HG03139 (cell line): ENCODE results near the gene KIF15.

ENCODE experiments used
- ATAC-seq: cut with Tn5 transposase; IDR thresholded peaks from one replicate; pipeline ENCODE4 v1.9.1; 2021; ENCODE audit not compliant: unreplicated experiment

KIF15 gene

GRCh38 chr3:44874308-44874707 lies 112.7 kb downstream of the KIF15 start, which contains the start of gene TGM4:
Gene TGM4 (plus strand): TSS chr3:44874608. CDS start chr3:44874679, 71 bp downstream.
- no peak for ATAC-seq

- ATAC-seq, result no peak
These were observed 114.0 kb downstream of the KIF15 start for GRCh38 chr3:44875596-44875995.

DNA sequence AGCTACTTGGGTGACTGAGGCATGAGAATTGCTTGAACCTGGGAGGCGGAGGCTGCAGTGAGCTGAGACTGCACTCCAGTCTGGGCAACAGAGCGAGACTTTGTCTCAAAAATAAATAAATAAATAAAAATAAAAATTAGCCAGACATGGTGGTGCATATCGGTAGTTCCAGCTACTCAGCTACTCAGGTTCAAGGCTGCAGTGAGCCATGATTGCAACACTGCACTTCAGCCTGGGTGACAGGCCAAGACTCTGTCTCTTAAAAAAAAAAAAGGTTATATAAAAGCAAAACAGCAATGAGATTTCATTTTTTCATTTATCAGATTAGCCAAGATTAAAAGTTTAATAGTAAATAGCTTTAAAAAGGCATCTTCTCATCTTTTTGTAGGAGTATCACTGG lies 115.7 kb downstream of the KIF15 start:
- no peak for ATAC-seq

DNA sequence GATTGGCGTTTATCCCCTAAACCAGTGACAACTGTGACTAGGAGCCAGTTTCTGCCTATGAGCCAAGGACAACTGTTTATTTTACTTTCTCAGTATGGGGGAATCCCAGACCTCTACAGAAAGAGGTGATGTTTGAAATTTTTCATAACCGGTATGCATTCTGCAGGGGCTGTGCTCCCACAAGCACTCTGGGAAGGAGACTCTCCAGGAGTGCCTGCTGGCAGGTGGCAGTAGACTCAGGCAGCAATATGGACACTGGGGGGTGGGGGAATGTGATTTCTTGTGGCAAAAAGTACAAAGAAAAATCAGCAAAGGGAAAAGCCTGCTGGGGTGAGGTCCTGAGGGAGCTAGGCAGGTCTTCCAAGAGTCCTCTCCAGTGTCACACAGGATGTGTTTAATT lies 118.7 kb downstream of the KIF15 start:
- ATAC-seq, result no peak

DNA sequence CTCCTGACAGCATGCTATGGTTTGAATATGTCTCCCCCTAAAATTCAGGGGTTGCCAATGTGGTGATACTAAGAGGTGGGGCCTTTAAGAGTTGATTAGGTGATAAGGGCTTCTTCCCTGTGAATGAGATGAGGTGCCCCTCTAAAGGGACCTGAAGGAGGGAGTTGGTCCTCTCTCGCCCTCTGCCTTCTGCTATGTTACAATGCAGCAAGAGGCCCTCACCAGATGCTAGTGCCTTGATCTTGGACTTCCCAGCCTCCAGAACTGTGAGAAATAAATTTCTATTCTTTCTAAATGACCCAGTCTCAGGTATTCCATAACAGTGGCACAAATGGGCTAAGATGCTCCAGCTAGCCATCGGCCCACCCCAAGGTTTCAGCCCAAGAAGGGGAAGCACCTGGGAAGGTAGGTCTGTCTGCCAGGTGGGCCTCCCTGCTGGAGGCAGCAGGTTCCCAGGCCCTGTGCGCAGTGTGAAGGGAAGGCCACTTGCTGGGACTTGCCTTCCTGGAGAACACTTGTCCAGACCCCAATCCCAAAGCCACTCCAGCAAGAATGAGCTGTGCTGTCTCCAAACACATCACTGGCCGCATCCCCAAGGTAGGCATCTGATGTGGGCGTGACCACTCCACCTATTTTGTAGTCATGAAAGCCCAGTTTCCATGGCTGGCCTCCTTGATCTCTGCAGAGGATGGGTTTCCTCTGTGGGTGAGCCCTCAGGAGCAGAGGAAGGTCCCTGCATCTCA lies 121.8 kb downstream of the KIF15 start:
- no peak for ATAC-seq

DNA sequence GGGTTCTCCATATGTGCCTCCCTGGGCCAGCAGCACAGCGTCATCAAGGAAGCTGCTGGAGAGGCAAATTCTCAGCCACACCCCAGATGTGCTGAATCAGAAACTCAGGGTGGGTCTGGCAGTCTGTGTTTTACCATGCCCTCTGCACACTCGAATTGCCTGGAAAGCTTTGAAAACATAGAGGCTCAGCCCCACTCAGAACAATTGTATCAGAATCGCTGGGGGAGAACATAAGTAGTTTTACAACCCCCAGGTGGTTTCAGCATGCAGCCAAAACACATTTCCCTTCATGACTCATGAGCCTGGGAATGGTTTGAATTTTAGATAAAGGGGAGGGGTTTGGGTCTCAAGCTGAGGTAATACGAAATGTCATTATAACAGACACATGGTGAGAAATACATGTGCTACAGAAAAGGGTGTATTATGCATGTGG lies 122.4 kb downstream of the KIF15 start:
- no peak for ATAC-seq

GRCh38 chr3:44885618-44886017 lies 124.0 kb downstream of the KIF15 start:
- ATAC-seq, result no peak

GRCh38 chr3:44886561-44886960 lies 125.0 kb downstream of the KIF15 start:
- ATAC-seq, result no peak

DNA sequence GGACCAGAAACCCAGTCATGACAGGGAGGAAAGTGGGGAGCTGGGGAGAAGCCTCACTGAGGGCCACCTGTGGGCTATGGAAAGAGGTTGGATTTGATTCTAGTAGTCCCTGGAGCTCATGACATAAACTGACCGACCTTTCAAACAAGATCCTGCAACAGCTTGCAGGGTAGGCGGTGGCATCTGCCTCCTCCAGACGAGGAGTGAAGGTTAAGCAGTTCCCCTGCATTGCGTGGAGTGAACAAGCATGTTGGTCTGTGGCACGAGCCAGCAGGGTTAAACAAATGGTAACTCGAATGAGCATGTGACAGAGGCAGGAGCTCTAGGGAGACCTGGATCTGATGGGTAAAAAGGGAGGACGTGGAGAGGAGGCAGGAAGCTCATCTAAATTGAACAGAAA lies 125.5 kb downstream of the KIF15 start:
- no peak for ATAC-seq

- no peak for ATAC-seq
These were observed 128.7 kb downstream of the KIF15 start for GRCh38 chr3:44890258-44890657.

- ATAC-seq, result no peak
These were observed 129.3 kb downstream of the KIF15 start for GRCh38 chr3:44890852-44891251.

DNA sequence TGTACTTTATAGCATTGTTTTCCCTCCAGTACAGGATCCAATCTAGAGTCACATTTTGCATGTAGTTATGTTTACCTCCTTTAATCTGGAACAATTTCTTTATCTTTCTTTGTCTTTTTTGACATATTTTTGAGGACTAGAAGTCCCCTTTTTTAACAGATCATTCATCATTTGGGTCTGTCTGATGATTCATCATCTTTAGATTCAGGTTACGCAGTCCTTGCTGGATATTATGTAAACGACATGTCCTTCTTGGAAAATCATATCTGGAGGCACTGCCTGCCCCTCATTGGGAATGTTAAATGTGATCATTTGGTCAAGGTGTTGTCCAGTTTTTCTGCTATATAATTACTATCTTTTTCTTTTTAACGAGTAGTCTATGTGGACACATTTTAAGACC lies 131.1 kb downstream of the KIF15 start:
- no peak for ATAC-seq

DNA sequence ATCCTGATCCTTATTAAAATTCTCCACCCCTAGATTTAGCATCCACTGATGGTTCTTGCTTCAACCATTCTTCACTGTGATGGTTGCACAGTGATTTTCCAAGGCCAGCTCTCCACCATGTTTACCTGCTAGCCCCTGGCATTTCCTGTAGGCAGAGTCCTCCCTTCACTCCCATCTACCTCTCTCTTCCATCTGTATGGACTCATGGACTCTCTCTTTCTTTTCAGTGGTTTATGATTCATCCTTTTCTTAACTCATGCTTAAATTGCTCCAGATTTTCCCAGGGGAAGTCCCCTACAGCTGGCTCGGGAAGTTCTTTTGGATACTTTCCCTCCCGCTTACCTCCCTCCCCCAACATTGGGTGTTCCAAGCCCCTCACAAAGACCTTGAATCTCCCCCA lies 131.5 kb downstream of the KIF15 start:
- ATAC-seq, result no peak

DNA sequence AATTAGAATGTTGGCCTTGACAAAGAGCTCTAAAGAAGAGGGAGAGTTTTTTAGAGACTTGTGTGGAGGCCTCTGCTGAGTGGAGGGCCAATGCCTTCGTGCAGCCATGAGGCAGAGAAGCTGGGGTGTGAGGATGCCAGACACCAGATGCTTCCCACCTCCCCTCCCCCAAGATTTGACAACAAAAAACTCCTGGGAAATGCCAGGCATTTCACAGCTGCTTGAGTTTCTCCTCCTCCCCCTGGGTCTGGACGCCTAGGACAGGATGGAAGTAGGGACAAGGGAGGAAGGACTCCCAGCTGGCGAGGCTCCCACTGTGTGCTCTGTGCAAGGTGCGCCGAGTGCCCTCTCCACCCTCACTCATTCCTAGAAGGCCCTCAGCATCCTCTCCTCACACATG lies 132.9 kb downstream of the KIF15 start:
- ATAC-seq, result no peak

DNA sequence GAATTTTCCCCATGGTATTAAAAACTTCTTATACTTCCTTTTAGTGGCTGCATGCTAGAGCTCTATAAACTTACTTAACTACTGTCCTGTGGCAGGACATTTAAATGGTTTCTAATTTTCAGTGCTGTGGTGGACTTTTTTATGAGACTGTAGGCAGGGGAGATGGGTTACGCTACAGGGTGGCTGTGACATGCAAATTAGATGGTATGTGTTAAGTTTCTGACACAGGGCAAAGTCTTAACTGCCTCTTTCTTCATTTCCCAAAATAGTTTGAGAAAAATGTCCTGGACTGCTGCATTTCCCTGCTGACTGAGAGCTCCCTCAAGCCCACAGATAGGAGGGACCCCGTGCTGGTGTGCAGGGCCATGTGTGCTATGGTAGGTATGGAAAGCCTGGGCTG lies 134.8 kb downstream of the KIF15 start:
- no peak for ATAC-seq

DNA sequence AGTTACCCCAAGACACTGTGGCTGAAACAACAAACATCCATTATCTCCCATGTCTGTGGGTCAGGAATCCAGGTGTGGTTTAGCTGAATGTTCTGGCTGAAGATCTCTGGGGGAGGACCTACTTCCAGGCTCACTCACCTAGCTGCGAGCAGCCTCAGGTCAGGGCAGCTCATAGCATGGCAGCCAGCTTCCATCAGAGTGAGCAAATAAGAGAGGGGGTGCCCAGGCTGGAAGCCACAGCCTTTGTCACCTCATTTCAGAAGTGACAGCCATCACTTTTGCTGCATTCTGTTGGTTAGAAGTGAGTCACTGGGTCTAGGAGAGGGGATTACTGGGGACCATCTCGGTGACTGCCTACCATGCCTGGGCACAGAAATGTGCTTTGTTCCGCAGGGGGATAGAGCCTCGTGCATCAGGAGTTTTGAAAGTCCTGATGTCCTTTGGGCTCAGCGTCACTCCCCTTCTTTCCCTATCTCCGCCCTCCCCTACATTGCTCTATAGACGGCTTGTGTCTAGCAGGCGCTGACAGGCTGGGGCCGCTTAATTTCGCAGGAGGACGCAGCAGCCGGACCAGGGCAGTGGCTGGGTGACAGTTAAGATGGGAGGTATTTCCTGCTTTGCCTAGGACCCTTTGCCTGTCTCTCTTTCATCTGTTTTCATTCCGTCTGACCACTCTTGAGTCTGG lies 138.2 kb downstream of the KIF15 start:
- ATAC-seq, result no peak

GRCh38 chr3:44902628-44903027 lies 141.0 kb downstream of the KIF15 start:
- ATAC-seq, result no peak
